Measurements from ENCODE around the gene QRFP.

GRCh38 chr9:130868230-130868629, 28.4 kb downstream of the QRFP start:
- TF ChIP-seq CTCF (IDR thresholded peaks at IDR 0.05) (no peak), POLR2A (IDR thresholded peaks at IDR 0.05) (no peak)
